Thyroid gland (tissue), 4 donors: ENCODE measurements around the gene ZBTB5.

Source experiments
- POLR2A ChIP-seq, 2 donors: fragments of 450-650 bp; IDR thresholded peaks; one replicate each; pipeline ENCODE4 v1.6.1; 2017; ENCODE audit warnings: antibody characterized with exemption in 2 of 2, mild to moderate bottlenecking in 2 of 2, moderate library complexity in 1 of 2
- TF ChIP-seq, protein P1 (sequence below), 6 experiments: fragments of 200-600 bp in 3 of 6; fragments of 450-650 bp in 3 of 6; sonication (generic) in 3 of 6; IDR thresholded peaks; one replicate each; pipeline ENCODE4 v1.5.1; 2016 to 2019; ENCODE audit warnings: antibody characterized with exemption in 6 of 6, mild to moderate bottlenecking in 2 of 6, inconsistent platforms in 1 of 6, moderate library complexity in 1 of 6

DNA sequence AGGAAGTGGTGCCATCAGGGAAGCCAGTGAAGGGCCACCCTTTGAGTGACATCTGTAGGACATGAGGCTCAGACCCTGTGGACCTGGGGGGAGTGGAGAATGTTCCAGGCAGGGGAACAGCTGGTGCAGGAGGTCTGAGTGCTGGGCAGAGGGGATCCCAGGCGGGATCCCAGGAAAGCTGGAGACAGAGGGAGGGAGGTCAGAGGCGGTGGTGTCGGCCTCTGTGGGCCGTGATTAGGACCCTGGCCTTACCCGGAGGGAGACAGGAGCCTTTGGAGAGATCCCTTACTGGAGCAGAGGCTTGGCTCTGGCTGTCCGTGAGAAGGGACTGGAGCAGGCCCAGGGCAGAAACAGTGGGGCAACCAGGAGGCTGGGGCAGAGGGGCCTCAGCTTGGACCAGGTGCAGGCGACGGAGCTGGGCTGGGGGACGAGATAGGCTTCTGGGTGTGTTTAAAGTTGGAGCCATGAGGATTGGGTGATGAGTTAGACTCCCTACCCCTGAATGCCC is 54.8 kb downstream of the ZBTB5 start:
- no peak for TF ChIP-seq POLR2A (IDR thresholded peaks at IDR 0.05)
- TF ChIP-seq, protein P1, sequence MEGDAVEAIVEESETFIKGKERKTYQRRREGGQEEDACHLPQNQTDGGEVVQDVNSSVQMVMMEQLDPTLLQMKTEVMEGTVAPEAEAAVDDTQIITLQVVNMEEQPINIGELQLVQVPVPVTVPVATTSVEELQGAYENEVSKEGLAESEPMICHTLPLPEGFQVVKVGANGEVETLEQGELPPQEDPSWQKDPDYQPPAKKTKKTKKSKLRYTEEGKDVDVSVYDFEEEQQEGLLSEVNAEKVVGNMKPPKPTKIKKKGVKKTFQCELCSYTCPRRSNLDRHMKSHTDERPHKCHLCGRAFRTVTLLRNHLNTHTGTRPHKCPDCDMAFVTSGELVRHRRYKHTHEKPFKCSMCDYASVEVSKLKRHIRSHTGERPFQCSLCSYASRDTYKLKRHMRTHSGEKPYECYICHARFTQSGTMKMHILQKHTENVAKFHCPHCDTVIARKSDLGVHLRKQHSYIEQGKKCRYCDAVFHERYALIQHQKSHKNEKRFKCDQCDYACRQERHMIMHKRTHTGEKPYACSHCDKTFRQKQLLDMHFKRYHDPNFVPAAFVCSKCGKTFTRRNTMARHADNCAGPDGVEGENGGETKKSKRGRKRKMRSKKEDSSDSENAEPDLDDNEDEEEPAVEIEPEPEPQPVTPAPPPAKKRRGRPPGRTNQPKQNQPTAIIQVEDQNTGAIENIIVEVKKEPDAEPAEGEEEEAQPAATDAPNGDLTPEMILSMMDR (IDR thresholded peaks at IDR 0.05) = no peak
